H1 (cell line): ENCODE results near the gene SSX2IP.

ENCODE experiments used
- CHD1 ChIP-seq: IDR thresholded peaks from 2 replicates; pipeline ENCODE4 v1.6.1; 2012; ENCODE audit warnings: low read depth, low read length, improper control_type of control experiment
- CHD2 ChIP-seq: IDR thresholded peaks from 2 replicates; pipeline ENCODE4 v1.6.1; 2012; ENCODE audit warnings: low read length, improper control_type of control experiment
- CTCF ChIP-seq, 3 experiments: IDR thresholded peaks; 1 replicate in 2 of 3; 2 replicates in 1 of 3; pipeline versions ENCODE4 v1.5.1 to v1.6.1; 2011; ENCODE audit warnings: low read length in 3 of 3, mild to moderate bottlenecking in 3 of 3, inconsistent platforms in 2 of 3, low read depth in 1 of 3, moderate library complexity in 1 of 3; ENCODE audit not compliant: insufficient read depth in 1 of 3; ENCODE audit errors: control extremely low read depth in 1 of 3
- EZH2 ChIP-seq: fragments of 200-600 bp; sonication (generic); IDR thresholded peaks from 2 replicates; pipeline ENCODE4 v1.7.1; 2012; ENCODE audit warnings: low read depth, mild to moderate bottlenecking, moderate library complexity, low read length, inconsistent platforms; ENCODE audit not compliant: severe bottlenecking
- HDAC2 ChIP-seq, 2 experiments: fragments of 300-600 bp in 1 of 2; sonication (generic) in 1 of 2; IDR thresholded peaks; 2 replicates each; pipeline ENCODE4 v1.6.1; 2011 to 2012; ENCODE audit warnings: low read depth in 2 of 2, low read length in 2 of 2, mild to moderate bottlenecking in 2 of 2, moderate library complexity in 2 of 2, borderline replicate concordance in 1 of 2, inconsistent platforms in 1 of 2
- JUN ChIP-seq: IDR thresholded peaks from 2 replicates; pipeline ENCODE4 v1.6.1; 2011; ENCODE audit warnings: low read depth, mild to moderate bottlenecking, improper control_type of control experiment, low read length
- POLR2AphosphoS5 ChIP-seq: IDR thresholded peaks from 2 replicates; pipeline ENCODE4 v1.6.1; 2011; ENCODE audit warnings: low read depth, low read length
- SP1 ChIP-seq: IDR thresholded peaks from 2 replicates; pipeline ENCODE4 v1.6.1; 2011; ENCODE audit warnings: low read depth, low read length
- TAF7 ChIP-seq: optimal IDR thresholded peaks from 2 replicates; pipeline ENCODE3; 2011; ENCODE audit warnings: low read depth, mild to moderate bottlenecking, inconsistent platforms, low read length, moderate library complexity, borderline replicate concordance

- TF ChIP-seq SP1 (no peak), CTCF (IDR thresholded peaks at IDR 0.05; ENCODE audit: control extremely low read depth in 1 of 3, insufficient read depth in 1 of 3, low read depth in 1 of 3, low read length in 3 of 3) (no peak), CHD1 (no peak), JUN (no peak), CHD2 (no peak), EZH2 (no peak), TAF7 (no peak), HDAC2 (IDR thresholded peaks at IDR 0.05; ENCODE audit: borderline replicate concordance in 1 of 2, low read depth in 2 of 2, low read length in 2 of 2) (no peak), POLR2AphosphoS5 (no peak)
These were observed 47.3 kb upstream of the SSX2IP start for GRCh38 chr1:84737590-84737989.
